ENCODE data around the gene ANKFN1. TPM values are rescaled to one million over a fixed set of nuclear protein-coding genes. Genes with fewer than 3 reads are reported as not detected.

Gene ANKFN1
- polyA plus RNA-seq, 3 donors: not detected

GRCh38 chr17:56481659-56482058, 328.4 kb downstream of the ANKFN1 start:
- Histone ChIP-seq H3K4me2 (replicated peaks; ENCODE audit: extremely low read depth, low read length, poor library complexity, severe bottlenecking) (no peak overlapping the region), H3K4me1 (ENCODE audit: control insufficient read depth in 1 of 2, insufficient read depth in 2 of 2, low read length in 2 of 2) (no peaks in the 10 kb centered on the region), H2AFZ (ENCODE audit: insufficient read depth, low read depth, low read length, poor library complexity, severe bottlenecking) (no peak overlapping the region), H3K4me3 (replicated peaks in 1 of 3; ENCODE audit: low read depth in 2 of 3, low read length in 3 of 3) (no peak overlapping the region), H4K20me1 (ENCODE audit: insufficient read depth, low read length) (no peaks in the 10 kb centered on the region), H3K9ac (ENCODE audit: insufficient read depth, low read length, poor library complexity, severe bottlenecking) (no peak overlapping the region), H3K36me3 (replicated peaks in 1 of 2; ENCODE audit: control insufficient read depth in 1 of 2, insufficient read depth in 2 of 2, low read length in 2 of 2) (no peaks in the 10 kb centered on the region), H3K9me3 (replicated peaks in 1 of 2; ENCODE audit: control insufficient read depth in 1 of 2, insufficient read depth in 1 of 2, low read length in 2 of 2) (no peaks in the 10 kb centered on the region), H3K79me2 (ENCODE audit: insufficient read depth, low read length) (no peaks in the 10 kb centered on the region), H3K27ac (ENCODE audit: low read depth in 1 of 2, low read length in 2 of 2) (no peak overlapping the region), H3K27me3 (ENCODE audit: control insufficient read depth in 2 of 2, insufficient read depth in 2 of 2, low read length in 2 of 2) (no peaks in the 10 kb centered on the region)
- H3K4me3 Mint-ChIP-seq: no peak overlapping the region
- H3K36me3 Mint-ChIP-seq: no peaks in the 10 kb centered on the region
- DNase-seq: no peak
- no peaks in the 10 kb centered on the region for H3K4me1 Mint-ChIP-seq
- 100% methylated on average over 3 of the region's 5 CpGs for WGBS (ENCODE audit: insufficient coverage)
- peaks cover 0 to 2% (median 0%) of the 10 kb centered on the region in 3 donors for H3K27me3 Mint-ChIP-seq (ENCODE audit: low read depth in 3 of 3)
- intact Hi-C loops (cut with micrococcal nuclease): no loop called here
- no peaks in the 10 kb centered on the region for H3K9me3 Mint-ChIP-seq
- TF ChIP-seq CTCF (IDR thresholded peaks at IDR 0.05): no peak
- no peak overlapping the region for H3K27ac Mint-ChIP-seq

GRCh38 chr17:56482229-56482628, 329.0 kb downstream of the ANKFN1 start:
- H3K27me3 Mint-ChIP-seq (ENCODE audit: low read depth in 3 of 3): peaks cover 0 to 2% (median 0%) of the 10 kb centered on the region in 3 donors
- DNase-seq: no peak
- no peak overlapping the region for H3K27ac Mint-ChIP-seq
- no peak overlapping the region for H3K27ac ChIP-seq (ENCODE audit: low read depth in 1 of 2, low read length in 2 of 2)
- no CpG with 5 or more reads among the region's 6 CpGs for WGBS (ENCODE audit: insufficient coverage)
- no peaks in the 10 kb centered on the region for H3K36me3 ChIP-seq (replicated peaks in 1 of 2; ENCODE audit: control insufficient read depth in 1 of 2, insufficient read depth in 2 of 2, low read length in 2 of 2)
- no peaks in the 10 kb centered on the region for H4K20me1 ChIP-seq (ENCODE audit: insufficient read depth, low read length)
- no peaks in the 10 kb centered on the region for H3K36me3 Mint-ChIP-seq
- H3K4me1 ChIP-seq (ENCODE audit: control insufficient read depth in 1 of 2, insufficient read depth in 2 of 2, low read length in 2 of 2): no peaks in the 10 kb centered on the region
- intact Hi-C loops (cut with micrococcal nuclease): no loop called here
- no peaks in the 10 kb centered on the region for H3K9me3 Mint-ChIP-seq
- no peak overlapping the region for H3K4me3 ChIP-seq (replicated peaks in 1 of 3; ENCODE audit: low read depth in 2 of 3, low read length in 3 of 3)
- no peak overlapping the region for H2AFZ ChIP-seq (ENCODE audit: insufficient read depth, low read depth, low read length, poor library complexity, severe bottlenecking)
- H3K4me2 ChIP-seq (replicated peaks; ENCODE audit: extremely low read depth, low read length, poor library complexity, severe bottlenecking): no peak overlapping the region
- H3K27me3 ChIP-seq (ENCODE audit: control insufficient read depth in 2 of 2, insufficient read depth in 2 of 2, low read length in 2 of 2): no peaks in the 10 kb centered on the region
- H3K4me3 Mint-ChIP-seq: no peak overlapping the region
- no peaks in the 10 kb centered on the region for H3K4me1 Mint-ChIP-seq
- H3K9me3 ChIP-seq (replicated peaks in 1 of 2; ENCODE audit: control insufficient read depth in 1 of 2, insufficient read depth in 1 of 2, low read length in 2 of 2): no peaks in the 10 kb centered on the region
- no peak for TF ChIP-seq CTCF (IDR thresholded peaks at IDR 0.05)
- H3K9ac ChIP-seq (ENCODE audit: insufficient read depth, low read length, poor library complexity, severe bottlenecking): no peak overlapping the region
- H3K79me2 ChIP-seq (ENCODE audit: insufficient read depth, low read length): no peaks in the 10 kb centered on the region
